ENCODE results near the gene ADCY2.

The ADCY2 gene
- long read RNA-seq: 0 reads

- Histone ChIP-seq H3K4me3 (replicated peaks; ENCODE audit: insufficient read depth, low read length) (no peak within 1 kb of the TSS; the same call in 1 of the 2 replicates), H3K27me3 (ENCODE audit: insufficient read depth, poor library complexity, severe bottlenecking) (peaks cover 35% of the 10 kb centered on the region), H3K27ac (replicated peaks) (no peak within 1 kb of the TSS)
- no peak for DNase-seq (ENCODE audit: low read depth in 1 of 2, low spot score in 1 of 2)
- TF ChIP-seq POLR2AphosphoS5 (IDR thresholded peaks at IDR 0.05; ENCODE audit: low read depth): no peak
- no peak for TF ChIP-seq CTCF (IDR thresholded peaks at IDR 0.05; ENCODE audit: insufficient read depth, low read length)
- no peak for TF ChIP-seq SPI1 (IDR thresholded peaks at IDR 0.05; ENCODE audit: borderline replicate concordance, low read depth)
- no peak for TF ChIP-seq REST (IDR thresholded peaks at IDR 0.05; ENCODE audit: insufficient replicate concordance, low read depth)
- no peak for TF ChIP-seq GABPA (IDR thresholded peaks at IDR 0.05; ENCODE audit: low read depth)
Measured at GRCh38 chr5:7395947-7396712, at the start of gene ADCY2. Gene ADCY2, plus strand, starts transcription at chr5:7396138. Its CDS starts 159 bp downstream, at chr5:7396297.

- TF ChIP-seq CTCF (IDR thresholded peaks at IDR 0.05; ENCODE audit: insufficient read depth, low read length) (no peak), GABPA (IDR thresholded peaks at IDR 0.05; ENCODE audit: low read depth) (no peak), POLR2AphosphoS5 (IDR thresholded peaks at IDR 0.05; ENCODE audit: low read depth) (no peak), REST (IDR thresholded peaks at IDR 0.05; ENCODE audit: insufficient replicate concordance, low read depth) (no peak), SPI1 (IDR thresholded peaks at IDR 0.05; ENCODE audit: borderline replicate concordance, low read depth) (no peak)
Measured at GRCh38 chr5:7347377-7347776, 48.6 kb upstream of the ADCY2 start.

GRCh38 chr5:7348168-7348854 lies 47.6 kb upstream of the ADCY2 start:
- TF ChIP-seq POLR2AphosphoS5 (IDR thresholded peaks at IDR 0.05; ENCODE audit: low read depth): no peak
- no peak for TF ChIP-seq CTCF (IDR thresholded peaks at IDR 0.05; ENCODE audit: insufficient read depth, low read length)
- TF ChIP-seq SPI1 (IDR thresholded peaks at IDR 0.05; ENCODE audit: borderline replicate concordance, low read depth): no peak
- no peak for TF ChIP-seq REST (IDR thresholded peaks at IDR 0.05; ENCODE audit: insufficient replicate concordance, low read depth)
- no peak for TF ChIP-seq GABPA (IDR thresholded peaks at IDR 0.05; ENCODE audit: low read depth)
- DNase-seq (ENCODE audit: low read depth in 1 of 2, low spot score in 1 of 2): no peak
- Histone ChIP-seq H3K4me3 (replicated peaks; ENCODE audit: insufficient read depth, low read length) (no peak overlapping the region), H3K27ac (replicated peaks) (no peak overlapping the region), H3K27me3 (ENCODE audit: insufficient read depth, poor library complexity, severe bottlenecking) (no peaks in the 10 kb centered on the region)

More at GRCh38 chr5:7347377-7347776, 48.6 kb upstream of the ADCY2 start:
- no peak for DNase-seq (ENCODE audit: low read depth in 1 of 2, low spot score in 1 of 2)
- Histone ChIP-seq H3K27me3 (ENCODE audit: insufficient read depth, poor library complexity, severe bottlenecking) (no peaks in the 10 kb centered on the region), H3K27ac (replicated peaks) (no peak overlapping the region), H3K4me3 (replicated peaks; ENCODE audit: insufficient read depth, low read length) (no peak overlapping the region)

Data from HL-60 (cell line).